Ovary (tissue), 9 donors: ENCODE data around the gene MAP2K6. TPM values are rescaled to one million over a fixed set of nuclear protein-coding genes. Genes with fewer than 3 reads are reported as not detected.

Source experiments
- DNase-seq, 5 donors: peaks; one replicate each; pipeline ENCODE4 v3.0.0-alpha.2; 2019 to 2020
- H3K27ac ChIP-seq, 2 donors: fragments of 200-600 bp; one replicate each; pipeline versions ENCODE4 v1.5.1 to v1.8.0; 2019 to 2022
- H3K27me3 ChIP-seq: fragments of 200-600 bp; one replicate; pipeline ENCODE4 v1.8.0; 2022
- H3K36me3 ChIP-seq: fragments of 200-600 bp; sonication (generic); one replicate; pipeline ENCODE4 v1.5.1; 2019
- H3K4me1 ChIP-seq: one replicate; pipeline ENCODE4 v1.8.1; 2013; ENCODE audit warnings: mild to moderate bottlenecking, moderate library complexity; ENCODE audit not compliant: insufficient read depth
- H3K4me3 ChIP-seq: fragments of 200-600 bp; sonication (generic); one replicate; pipeline ENCODE4 v1.5.1; 2017
- H3K9me3 ChIP-seq, 2 donors: fragments of 200-600 bp in 1 of 2; sonication (generic) in 1 of 2; one replicate each; pipeline versions ENCODE4 v1.5.1 to v1.8.1; 2013 to 2019; ENCODE audit warnings: mild to moderate bottlenecking in 1 of 2, moderate library complexity in 1 of 2
- CTCF ChIP-seq, 3 donors: fragments of 450-650 bp in 2 of 3; fragments of 200-600 bp in 1 of 3; IDR thresholded peaks; one replicate each; pipeline versions ENCODE4 v1.5.1 to v1.8.0; 2016 to 2022; ENCODE audit warnings: antibody characterized with exemption in 3 of 3, mild to moderate bottlenecking in 1 of 3
- EP300 ChIP-seq: sonication (generic); formaldehyde crosslinking; IDR thresholded peaks from one replicate; pipeline ENCODE4 v1.6.1; 2017; ENCODE audit warnings: antibody characterized with exemption
- POLR2A ChIP-seq: fragments of 450-650 bp; IDR thresholded peaks from one replicate; pipeline ENCODE4 v1.6.1; 2017; ENCODE audit warnings: antibody characterized with exemption, mild to moderate bottlenecking, moderate library complexity
- WGBS, 3 donors: extraction: QIAGEN DNeasy Blood & Tissue Kit in 1 of 3; methylation state at CpG; one replicate each; pipeline versions ENCODE4 v1.1.5 to v1.1.7; 2013 to 2017; 5-methylcytosine and 5-hydroxymethylcytosine counted together
- intact Hi-C, 4 donors: fragments of 100-400 bp; cut with DNase I; formaldehyde crosslinking; loops; one replicate each; pipeline versions ENCODE4 v1.11.0 to v1.15.1; 2022 to 2023
- polyA plus RNA-seq, 2 donors: library from polyadenylated mRNA; stranded (reverse); fragments of 200-250 nt in 1 of 2; fragments of 350-450 nt in 1 of 2; fragmentation: Illumina TruSeq in 1 of 2; extraction: RNeasy Lipid Tissue Mini Kit (QIAGEN cat#74804) in 1 of 2; gene quantifications; one replicate each; pipeline ENCODE4 v1.2.3, GENCODE V29; 2013 to 2014
- total RNA-seq, 7 donors: library from RNA; depleted of rRNA in 2 of 7; stranded (reverse); fragments of >200 nt in 2 of 7; fragmentation: NEBNext Ultra II Directional in 3 of 7; extraction: Animal tissue kit (Norgen Biotek cat#: 25700) in 3 of 7; gene quantifications; one replicate each; pipeline versions ENCODE4 v1.1.0 to v1.2.4, GENCODE V29; 2016 to 2023
- donor health status: DM: no; HTN: no; CAD: no; lungs with moderate emphysema.
- donor health status: DM: no; HTN: no; CAD: no.
- donor health status: Bipolar disorder and iron deficiency.
- donor health status: DM: yes; HTN: yes; CAD: no.
- donor health status: DM: no; HTN: no; CAD: no.
- donor health status: DM: yes; HTN: yes; CAD: no.

MAP2K6 gene
- total and polyA plus RNA-seq, 9 donors = 1.0 to 8.4 (median 3.5) TPM

- no peak for TF ChIP-seq CTCF (IDR thresholded peaks at IDR 0.05)
- TF ChIP-seq POLR2A = no peak
- no peak for TF ChIP-seq EP300
- WGBS, 3 donors = 88 to 97% (median 92%) methylated on average over 3 of the region's 3 CpGs
- intact Hi-C loops = no loop called here
These were observed 52.6 kb downstream of the MAP2K6 start for GRCh38 chr17:69466905-69467667.

GRCh38 chr17:69468207-69468606 is 53.7 kb downstream of the MAP2K6 start:
- no peaks in the 10 kb centered on the region for H3K4me1 ChIP-seq
- 74 to 91% (median 76%) methylated on average over 5 of the region's 5 CpGs for WGBS, 3 donors
- no peaks in the 10 kb centered on the region for H3K9me3 ChIP-seq
- no peak for DNase-seq
- no peak overlapping the region for H3K4me3 ChIP-seq
- TF ChIP-seq POLR2A = no peak
- intact Hi-C loops = no loop called here
- H3K36me3 ChIP-seq = no peaks in the 10 kb centered on the region
- no peaks in the 10 kb centered on the region for H3K27me3 ChIP-seq
- no peak overlapping the region for H3K27ac ChIP-seq

More at GRCh38 chr17:69466905-69467667, 52.6 kb downstream of the MAP2K6 start:
- DNase-seq = no peak
- H3K27ac ChIP-seq = no peak overlapping the region
- no peaks in the 10 kb centered on the region for H3K36me3 ChIP-seq
- no peak overlapping the region for H3K4me3 ChIP-seq
- no peaks in the 10 kb centered on the region for H3K27me3 ChIP-seq
- no peaks in the 10 kb centered on the region for H3K9me3 ChIP-seq
- peaks cover 1% of the 10 kb centered on the region for H3K4me1 ChIP-seq

- Histone ChIP-seq H3K4me1 (no peaks in the 10 kb centered on the region), H3K27me3 (no peaks in the 10 kb centered on the region), H3K27ac (no peak overlapping the region), H3K4me3 (no peak overlapping the region), H3K9me3 (no peaks in the 10 kb centered on the region), H3K36me3 (no peaks in the 10 kb centered on the region)
- no peak for DNase-seq
- 89 to 100% (median 98%) methylated on average over 2 of the region's 2 CpGs for WGBS, 3 donors
- intact Hi-C loops = no loop called here
- TF ChIP-seq CTCF (IDR thresholded peaks at IDR 0.05) = no peak
- TF ChIP-seq EP300 = no peak
- no peak for TF ChIP-seq POLR2A
These were observed 56.2 kb downstream of the MAP2K6 start for GRCh38 chr17:69470702-69471101.

- WGBS, 3 donors = 95% methylated on average over 3 of the region's 3 CpGs
- Histone ChIP-seq H3K4me1 (no peaks in the 10 kb centered on the region), H3K9me3 (no peaks in the 10 kb centered on the region), H3K27ac (no peak overlapping the region), H3K36me3 (no peaks in the 10 kb centered on the region), H3K27me3 (no peaks in the 10 kb centered on the region), H3K4me3 (no peak overlapping the region)
- no peak for DNase-seq
- intact Hi-C loops = no loop called here
- TF ChIP-seq CTCF (IDR thresholded peaks at IDR 0.05) (no peak), POLR2A (no peak), EP300 (no peak)
These were observed 56.9 kb downstream of the MAP2K6 start for GRCh38 chr17:69471406-69471805.
